Keratinocyte (primary cell): ENCODE measurements around the gene PLCL2. TPM values are rescaled to one million over a fixed set of nuclear protein-coding genes. Genes with fewer than 3 reads are reported as not detected.

ENCODE experiments used
- DNase-seq: peaks from one replicate; pipeline ENCODE4 v3.0.0-alpha.2; 2011; ENCODE audit warnings: low read depth, missing footprints, low spot score
- FAIRE-seq: peaks from 2 replicates; lab custom pipeline; 2011; peaks lifted over from hg19 to GRCh38; lab: Jason Lieb, UNC
- H2AFZ ChIP-seq: 2 replicates; pipeline ENCODE4 v1.6.0; 2012; ENCODE audit warnings: low read length, control low read depth, inconsistent platforms; ENCODE audit not compliant: control insufficient read depth
- H3K27ac ChIP-seq: 2 replicates; pipeline ENCODE4 v1.5.1; 2011; ENCODE audit warnings: low read length; ENCODE audit not compliant: control insufficient read depth, insufficient read depth
- H3K27me3 ChIP-seq: 3 replicates; pipeline ENCODE4 v1.6.0; 2011; ENCODE audit warnings: low read length; ENCODE audit not compliant: control insufficient read depth, insufficient read depth; ENCODE audit errors: extremely low read depth
- H3K36me3 ChIP-seq, 2 experiments: 2 replicates in 1 of 2; 3 replicates in 1 of 2; pipeline ENCODE4 v1.5.1; 2011; ENCODE audit warnings: low read length in 2 of 2, mild to moderate bottlenecking in 1 of 2; ENCODE audit not compliant: control insufficient read depth in 2 of 2, insufficient read depth in 2 of 2; ENCODE audit errors: extremely low read depth in 1 of 2
- H3K4me1 ChIP-seq: 3 replicates; pipeline ENCODE4 v1.5.1; 2011; ENCODE audit warnings: low read length; ENCODE audit not compliant: control insufficient read depth, insufficient read depth; ENCODE audit errors: extremely low read depth
- H3K4me2 ChIP-seq: 3 replicates; pipeline ENCODE4 v1.6.0; 2011; ENCODE audit warnings: low read depth, low read length; ENCODE audit not compliant: control insufficient read depth, insufficient read depth; ENCODE audit errors: extremely low read depth
- H3K4me3 ChIP-seq, 3 experiments: fragments of 200-600 bp in 1 of 3; sonication (generic) in 1 of 3; 2 replicates in 2 of 3; 3 replicates in 1 of 3; pipeline ENCODE4 v1.5.1; 2011 to 2016; ENCODE audit warnings: low read length in 3 of 3, mild to moderate bottlenecking in 3 of 3, control low read depth in 2 of 3, inconsistent platforms in 1 of 3, low read depth in 1 of 3, mixed read lengths in 1 of 3, mixed run types in 1 of 3, moderate library complexity in 1 of 3; ENCODE audit not compliant: control insufficient read depth in 2 of 3, insufficient read depth in 2 of 3; ENCODE audit errors: extremely low read depth in 1 of 3
- H3K79me2 ChIP-seq: 2 replicates; pipeline ENCODE4 v1.6.0; 2012; ENCODE audit warnings: low read length; ENCODE audit not compliant: control insufficient read depth, insufficient read depth
- H3K9ac ChIP-seq: 3 replicates; pipeline ENCODE4 v1.6.0; 2011; ENCODE audit warnings: low read length; ENCODE audit not compliant: control insufficient read depth, insufficient read depth; ENCODE audit errors: extremely low read depth
- H3K9me1 ChIP-seq: 3 replicates; pipeline ENCODE4 v1.6.0; 2011; ENCODE audit warnings: low read length; ENCODE audit not compliant: control insufficient read depth, insufficient read depth; ENCODE audit errors: extremely low read depth
- H3K9me3 ChIP-seq: 2 replicates; pipeline ENCODE4 v1.5.1; 2012; ENCODE audit warnings: low read depth, low read length; ENCODE audit not compliant: control insufficient read depth
- H4K20me1 ChIP-seq: 3 replicates; pipeline ENCODE4 v1.6.0; 2011; ENCODE audit warnings: low read length; ENCODE audit not compliant: control insufficient read depth, insufficient read depth; ENCODE audit errors: extremely low read depth
- CTCF ChIP-seq, 3 experiments: IDR thresholded peaks in 1 of 3; conservative IDR thresholded peaks in 1 of 3; optimal IDR thresholded peaks in 1 of 3; 2 replicates in 2 of 3; 3 replicates in 1 of 3; pipeline versions ENCODE3 to v1.5.1; 2011; ENCODE audit warnings: low read length in 3 of 3, mild to moderate bottlenecking in 3 of 3, moderate library complexity in 2 of 3, control low read depth in 1 of 3, inconsistent platforms in 1 of 3; ENCODE audit not compliant: insufficient read depth in 2 of 3; ENCODE audit errors: extremely low read depth in 1 of 3
- EZH2 ChIP-seq: IDR thresholded peaks from one replicate; pipeline ENCODE4 v1.6.1; 2012; ENCODE audit warnings: inconsistent platforms, mild to moderate bottlenecking, low read length, moderate library complexity
- dilution Hi-C: fragments of 300-500 bp; cut with MboI; formaldehyde crosslinking; loops from one replicate; pipeline ENCODE4 v1.7.0; 2020; ENCODE audit warnings: low sequenced_read_pairs; ENCODE audit not compliant: extremely low pct_ligation_motif_present
- polyA plus RNA-seq, 5 experiments: library from polyadenylated mRNA; depleted of rRNA in 3 of 5; stranded (reverse) in 3 of 5; stranded (forward) in 1 of 5; unstranded in 1 of 5; fragments of >200 nt; gene quantifications; 1 replicate in 1 of 5; 2 replicates in 3 of 5; 3 replicates in 1 of 5; pipeline versions ENCODE4 v1.2.1 to v1.2.3, GENCODE V29; 2011 to 2012; ENCODE audit warnings: missing spikeins in 2 of 5, low read depth in 1 of 5, low replicate concordance in 1 of 5

Gene PLCL2
- polyA plus RNA-seq, 1 donor (not counting 4 experiments of a cell fraction or from before 2014, with no cell fraction given): 0.20 TPM

GRCh38 chr3:17054301-17054981, 169.7 kb downstream of the PLCL2 start:
- dilution Hi-C loops: no loop called here
- H2AFZ ChIP-seq: no peak overlapping the region

GRCh38 chr3:17054982-17055343, 170.2 kb downstream of the PLCL2 start:
- H3K79me2 ChIP-seq: no peaks in the 10 kb centered on the region
- H2AFZ ChIP-seq: no peak overlapping the region
- FAIRE-seq (no peak), DNase-seq (no peak)
- no peaks in the 10 kb centered on the region for H3K4me1 ChIP-seq
- no peak overlapping the region for H3K4me3 ChIP-seq
- TF ChIP-seq CTCF (optimal IDR thresholded peaks at IDR 0.05 in 1 of 3, IDR thresholded peaks at IDR 0.05 in 1 of 3, conservative IDR thresholded peaks at IDR 0.05 in 1 of 3; ENCODE audit: extremely low read depth in 1 of 3, insufficient read depth in 2 of 3, low read length in 3 of 3): no peak
- dilution Hi-C loops: no loop called here
- H3K36me3 ChIP-seq: no peaks in the 10 kb centered on the region
- H3K4me2 ChIP-seq: no peak overlapping the region
- H3K27ac ChIP-seq: no peak overlapping the region
- no peaks in the 10 kb centered on the region for H3K27me3 ChIP-seq
- H3K9me3 ChIP-seq: no peaks in the 10 kb centered on the region
- no peak overlapping the region for H3K9ac ChIP-seq
- no peaks in the 10 kb centered on the region for H3K9me1 ChIP-seq
- no peaks in the 10 kb centered on the region for H4K20me1 ChIP-seq

More at GRCh38 chr3:17054301-17054981, 169.7 kb downstream of the PLCL2 start:
- no peaks in the 10 kb centered on the region for H3K9me3 ChIP-seq
- H3K4me3 ChIP-seq: no peak overlapping the region
- no peaks in the 10 kb centered on the region for H3K9me1 ChIP-seq
- no peak overlapping the region for H3K4me2 ChIP-seq
- FAIRE-seq: no peak
- no peak for DNase-seq
- no peaks in the 10 kb centered on the region for H3K4me1 ChIP-seq
- H3K9ac ChIP-seq: no peak overlapping the region
- TF ChIP-seq CTCF (optimal IDR thresholded peaks at IDR 0.05 in 1 of 3, IDR thresholded peaks at IDR 0.05 in 1 of 3, conservative IDR thresholded peaks at IDR 0.05 in 1 of 3; ENCODE audit: extremely low read depth in 1 of 3, insufficient read depth in 2 of 3, low read length in 3 of 3): no peak
- TF ChIP-seq EZH2: no peak
- no peaks in the 10 kb centered on the region for H4K20me1 ChIP-seq
- H3K27me3 ChIP-seq: no peaks in the 10 kb centered on the region
- no peaks in the 10 kb centered on the region for H3K79me2 ChIP-seq
- H3K36me3 ChIP-seq: no peaks in the 10 kb centered on the region
- H3K27ac ChIP-seq: no peak overlapping the region
